Thymus (tissue), 11 donors: ENCODE data around the gene DGKG. TPM values are rescaled to one million over a fixed set of nuclear protein-coding genes. Genes with fewer than 3 reads are reported as not detected.

ENCODE experiments used
- DNase-seq, 9 donors: peaks; one replicate each; pipeline ENCODE4 v3.0.0-alpha.2; 2013; ENCODE audit warnings: low spot score in 9 of 9, low read depth in 6 of 9, missing footprints in 1 of 9
- H3K27ac ChIP-seq, 2 donors: one replicate each; pipeline ENCODE4 v1.5.1; 2013; ENCODE audit warnings: control low read depth in 1 of 2, low read depth in 1 of 2, low read length in 1 of 2, mild to moderate bottlenecking in 1 of 2, moderate library complexity in 1 of 2
- H3K27me3 ChIP-seq, 2 donors: one replicate each; pipeline ENCODE4 v1.5.1; 2013; ENCODE audit warnings: low read length in 1 of 2; ENCODE audit not compliant: control insufficient read depth in 2 of 2, insufficient read depth in 1 of 2
- H3K36me3 ChIP-seq, 2 donors: one replicate each; pipeline ENCODE4 v1.5.1; 2013; ENCODE audit warnings: low read length in 1 of 2, mild to moderate bottlenecking in 1 of 2, moderate library complexity in 1 of 2; ENCODE audit not compliant: control insufficient read depth in 2 of 2, insufficient read depth in 2 of 2
- H3K4me1 ChIP-seq, 2 donors: one replicate each; pipeline ENCODE4 v1.5.1; 2013; ENCODE audit warnings: low read length in 2 of 2; ENCODE audit not compliant: control insufficient read depth in 2 of 2, insufficient read depth in 2 of 2
- H3K4me3 ChIP-seq, 2 donors: one replicate each; pipeline ENCODE4 v1.5.1; 2013; ENCODE audit warnings: low read length in 2 of 2, control low read depth in 1 of 2, mild to moderate bottlenecking in 1 of 2
- H3K9me3 ChIP-seq, 2 donors: one replicate each; pipeline ENCODE4 v1.5.1; 2013; ENCODE audit warnings: low read length in 1 of 2, mild to moderate bottlenecking in 1 of 2; ENCODE audit not compliant: control insufficient read depth in 2 of 2, insufficient read depth in 1 of 2
- WGBS: extraction: QIAGEN DNeasy Blood & Tissue Kit; methylation state at CpG from one replicate; pipeline ENCODE4 v1.1.7; 2013; 5-methylcytosine and 5-hydroxymethylcytosine counted together
- polyA plus RNA-seq: library from polyadenylated mRNA; stranded (reverse); fragments of 200-250 nt; gene quantifications from one replicate; pipeline ENCODE4 v1.2.3, GENCODE V29; 2013
- total RNA-seq: library from RNA; stranded (reverse); fragments of 120-200 nt; gene quantifications from one replicate; pipeline ENCODE4 v1.2.4, GENCODE V29; 2013
- donor health status: healthy.

The DGKG gene
- total and polyA plus RNA-seq, 2 donors = 1.1 to 1.6 TPM

DNA sequence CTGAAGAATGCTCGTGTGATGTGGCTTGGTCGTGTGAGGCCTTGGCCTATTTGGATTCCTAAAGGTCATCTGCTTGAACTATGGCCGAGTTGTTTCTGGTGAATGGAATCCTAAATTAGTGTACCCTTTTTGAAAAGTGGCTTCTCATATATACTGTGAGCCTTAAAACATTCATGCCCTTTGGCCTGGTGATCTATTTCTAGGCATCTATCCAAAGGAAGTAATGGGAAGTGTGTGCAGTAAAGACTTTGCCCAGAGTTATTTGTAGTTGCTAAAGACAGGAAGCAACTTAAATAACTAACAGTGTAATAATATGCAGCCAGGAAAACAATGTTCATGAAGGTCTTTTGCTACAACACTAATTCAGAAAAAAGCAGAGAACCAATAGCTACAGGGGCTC, 3.0 kb downstream of the DGKG start:
- Histone ChIP-seq H3K27me3 (peaks cover 28 to 61% of the 10 kb centered on the region in 2 donors), H3K4me1 (peaks cover 3 to 15% of the 10 kb centered on the region in 2 donors), H3K36me3 (no peaks in the 10 kb centered on the region), H3K4me3 (no peak overlapping the region), H3K27ac (no peak overlapping the region), H3K9me3 (no peaks in the 10 kb centered on the region)
- DNase-seq = no peak
- WGBS = 92% methylated on average over 3 of the region's 3 CpGs

DNA sequence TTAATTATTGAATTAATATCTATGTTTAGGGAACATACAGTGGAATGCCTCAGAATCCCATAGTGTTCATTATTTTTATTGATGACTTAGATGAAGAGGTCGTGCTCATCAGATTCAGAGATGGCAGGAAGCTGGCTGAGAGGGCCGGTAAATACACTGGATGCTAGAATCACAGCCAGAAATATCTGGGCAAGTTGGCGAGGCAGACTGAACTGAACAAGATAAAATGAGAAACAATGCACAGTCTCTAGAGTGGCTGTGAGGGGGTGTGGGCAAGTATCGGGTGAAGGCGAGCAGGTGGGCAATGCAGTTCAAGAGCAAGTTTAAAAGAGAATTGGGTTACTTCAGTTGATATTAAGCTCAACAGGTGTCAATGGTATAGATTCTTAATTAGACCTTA, 5.9 kb downstream of the DGKG start:
- Histone ChIP-seq H3K4me3 (no peak overlapping the region), H3K27ac (no peak overlapping the region), H3K36me3 (no peaks in the 10 kb centered on the region), H3K4me1 (peaks cover 0 to 2% of the 10 kb centered on the region in 2 donors), H3K27me3 (peaks cover 10 to 34% of the 10 kb centered on the region in 2 donors), H3K9me3 (no peaks in the 10 kb centered on the region)
- DNase-seq = no peak
- 97% methylated on average over 5 of the region's 5 CpGs for WGBS

- no peak overlapping the region for H3K27ac ChIP-seq
Measured at GRCh38 chr3:186354100-186354499, 7.9 kb downstream of the DGKG start.

GRCh38 chr3:186352369-186352768, 9.7 kb downstream of the DGKG start:
- DNase-seq = no peak
- H3K4me3 ChIP-seq = no peak overlapping the region
- H3K36me3 ChIP-seq = no peaks in the 10 kb centered on the region
- H3K27me3 ChIP-seq = peaks cover 0 to 8% of the 10 kb centered on the region in 2 donors
- no peaks in the 10 kb centered on the region for H3K9me3 ChIP-seq
- no peak overlapping the region for H3K27ac ChIP-seq
- H3K4me1 ChIP-seq = no peaks in the 10 kb centered on the region
- 66% methylated on average over 4 of the region's 4 CpGs for WGBS

More at GRCh38 chr3:186354100-186354499, 7.9 kb downstream of the DGKG start:
- WGBS = 92% methylated on average over 5 of the region's 5 CpGs
- Histone ChIP-seq H3K4me3 (no peak overlapping the region), H3K27me3 (peaks cover 0 to 13% of the 10 kb centered on the region in 2 donors), H3K36me3 (no peaks in the 10 kb centered on the region), H3K4me1 (no peaks in the 10 kb centered on the region), H3K9me3 (no peaks in the 10 kb centered on the region)
- no peak for DNase-seq

- Histone ChIP-seq H3K36me3 (no peaks in the 10 kb centered on the region), H3K9me3 (no peaks in the 10 kb centered on the region), H3K27ac (no peak overlapping the region), H3K4me1 (peaks cover 0 to 4% of the 10 kb centered on the region in 2 donors), H3K4me3 (no peak overlapping the region), H3K27me3 (no peaks in the 10 kb centered on the region)
- 72% methylated on average over 5 of the region's 5 CpGs for WGBS
- DNase-seq = no peak
Measured at GRCh38 chr3:186342197-186342596, 19.8 kb downstream of the DGKG start.

- Histone ChIP-seq H3K4me1 (peaks cover 0 to 4% of the 10 kb centered on the region in 2 donors), H3K27me3 (no peaks in the 10 kb centered on the region), H3K4me3 (no peak overlapping the region), H3K36me3 (no peaks in the 10 kb centered on the region), H3K9me3 (no peaks in the 10 kb centered on the region), H3K27ac (no peak overlapping the region)
- DNase-seq = no peak
Measured at GRCh38 chr3:186340204-186340603, 21.8 kb downstream of the DGKG start.

DNA sequence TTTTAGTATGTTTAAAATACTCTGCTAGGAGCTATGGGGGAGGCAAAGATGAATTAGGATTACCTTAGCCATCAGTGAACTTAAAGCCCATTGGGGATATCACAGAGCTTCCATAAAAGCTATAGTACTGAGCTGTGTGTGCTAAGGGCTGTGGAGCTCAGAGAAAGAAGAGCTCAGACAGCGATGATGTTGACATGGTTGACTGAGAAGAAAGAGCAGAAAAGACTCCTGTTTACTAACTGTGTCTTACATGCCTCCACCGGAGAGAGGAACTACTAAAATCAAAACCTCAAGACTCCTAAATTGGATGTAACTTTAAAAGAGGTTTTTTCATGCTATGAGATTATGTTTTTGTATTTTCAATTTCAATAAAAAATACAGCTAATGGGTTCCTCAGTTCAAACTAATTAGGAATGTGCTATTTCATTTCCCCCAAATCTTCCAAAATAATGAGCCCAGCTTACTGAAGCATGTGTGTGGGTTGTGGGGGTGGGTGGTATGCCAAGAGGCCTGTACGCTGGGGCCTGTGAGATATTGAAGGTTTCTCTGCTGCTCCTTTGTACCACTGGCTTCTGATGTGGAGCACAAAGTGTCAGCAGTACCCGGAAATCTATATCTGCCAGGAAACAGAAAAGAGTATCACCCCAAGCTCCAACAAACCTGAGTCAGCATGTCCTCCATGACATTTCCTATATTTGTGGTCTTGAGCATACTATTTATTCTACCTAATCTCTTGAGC, 22.7 kb downstream of the DGKG start:
- Histone ChIP-seq H3K4me3 (no peak overlapping the region), H3K27me3 (no peaks in the 10 kb centered on the region), H3K9me3 (no peaks in the 10 kb centered on the region), H3K4me1 (peaks cover 0 to 4% of the 10 kb centered on the region in 2 donors), H3K36me3 (no peaks in the 10 kb centered on the region), H3K27ac (no peak overlapping the region)
- peak in 5 of 9 donors; percentile 2 to 45 (median 17) for DNase-seq
- WGBS = 42% methylated on average over 4 of the region's 4 CpGs

DNA sequence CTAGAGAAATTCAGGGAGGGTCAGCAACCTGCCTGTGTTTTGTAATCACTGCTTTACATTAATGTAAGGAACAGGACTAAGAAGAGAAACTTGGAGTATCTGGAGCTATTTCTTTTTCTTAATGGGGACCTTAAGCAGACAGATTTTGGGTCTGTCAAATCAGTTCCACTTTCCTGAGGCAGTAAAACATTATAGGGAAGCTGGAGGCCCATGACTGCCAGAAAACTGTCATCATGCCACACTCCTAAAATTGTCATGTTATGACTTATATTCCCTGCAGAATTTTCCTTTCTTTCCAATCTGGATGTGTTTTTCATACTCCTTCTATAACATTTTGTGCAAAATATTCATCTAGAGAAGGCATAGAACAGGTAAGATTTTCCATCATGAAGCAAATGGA, 28.8 kb downstream of the DGKG start:
- Histone ChIP-seq H3K27ac (no peak overlapping the region), H3K27me3 (no peaks in the 10 kb centered on the region), H3K9me3 (no peaks in the 10 kb centered on the region), H3K4me3 (no peak overlapping the region), H3K36me3 (no peaks in the 10 kb centered on the region), H3K4me1 (no peaks in the 10 kb centered on the region)
- DNase-seq = no peak

DNA sequence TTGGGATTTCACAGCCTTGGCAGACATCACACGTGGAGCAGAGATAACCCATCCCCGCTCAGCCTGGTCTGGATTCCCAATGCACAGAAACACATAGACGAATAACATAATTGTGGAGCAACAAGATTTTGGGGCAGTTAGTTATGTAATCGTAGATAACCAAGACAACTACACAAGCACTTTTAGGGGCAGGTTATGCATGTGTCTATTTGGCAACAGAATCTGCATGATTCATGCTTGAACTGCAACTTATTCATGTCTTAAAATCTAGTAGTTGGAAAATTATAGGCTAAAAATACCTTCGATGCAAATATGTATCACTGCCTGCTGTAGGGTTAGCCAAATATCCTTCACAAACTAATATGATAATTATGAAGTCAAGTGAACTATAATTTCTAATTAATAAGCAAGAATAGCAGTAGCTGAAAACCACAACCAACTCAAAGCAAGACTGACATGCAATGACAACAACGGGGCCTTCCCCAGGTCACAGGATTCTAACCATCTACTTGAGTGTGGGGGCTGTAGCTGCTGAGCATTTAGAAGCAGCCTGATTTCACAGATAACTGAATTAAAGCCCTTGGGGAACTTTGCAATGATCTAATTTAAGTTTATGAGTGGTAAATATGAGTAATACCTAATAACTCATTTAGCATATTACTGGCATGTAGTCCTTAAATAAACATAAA, 31.1 kb downstream of the DGKG start:
- no peak for DNase-seq
- Histone ChIP-seq H3K9me3 (no peaks in the 10 kb centered on the region), H3K27me3 (no peaks in the 10 kb centered on the region), H3K4me1 (no peaks in the 10 kb centered on the region), H3K4me3 (no peak overlapping the region), H3K36me3 (no peaks in the 10 kb centered on the region), H3K27ac (no peak overlapping the region)
- 93% methylated on average over 6 of the region's 6 CpGs for WGBS
